Left hindlimb (tissue), 1 donor: Measurements from ENCODE around the gene SETD5.
"Not testable (repeated sequence)": the region's sequence is repeated elsewhere in the genome, so short reads cannot be mapped to it uniquely, and the experiment has no call there.

ENCODE experiments used
- DNase-seq: peaks from one replicate; pipeline ENCODE4 v3.0.0-alpha.2; 2018

SETD5 gene

GRCh38 chr3:9473496-9474065 is 76.2 kb downstream of the SETD5 start:
- DNase-seq, result no peak

GRCh38 chr3:9474482-9474881 is 77.1 kb downstream of the SETD5 start:
- DNase-seq, result no peak

DNA sequence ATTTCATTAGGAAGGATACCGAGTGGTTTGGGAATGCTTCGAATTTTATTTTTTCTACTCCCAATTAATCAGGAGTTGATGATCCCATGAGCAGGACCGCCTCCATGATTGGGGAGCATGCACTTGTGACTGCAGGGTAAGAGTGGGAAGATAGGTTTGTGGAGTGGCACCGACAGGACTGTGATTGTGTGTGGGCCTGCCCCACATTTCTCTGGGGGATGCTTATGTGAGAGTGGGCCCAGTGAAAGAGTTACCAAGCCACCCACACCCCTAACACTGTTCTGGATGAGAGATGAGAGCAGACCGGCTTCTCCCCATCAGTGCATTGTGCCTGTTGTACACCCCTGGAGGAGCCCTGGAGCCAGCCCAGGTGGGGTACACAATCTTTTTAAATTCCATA is 79.5 kb downstream of the SETD5 start:
- no peak for DNase-seq

GRCh38 chr3:9480265-9480664 is 82.8 kb downstream of the SETD5 start:
- no peak for DNase-seq

DNA sequence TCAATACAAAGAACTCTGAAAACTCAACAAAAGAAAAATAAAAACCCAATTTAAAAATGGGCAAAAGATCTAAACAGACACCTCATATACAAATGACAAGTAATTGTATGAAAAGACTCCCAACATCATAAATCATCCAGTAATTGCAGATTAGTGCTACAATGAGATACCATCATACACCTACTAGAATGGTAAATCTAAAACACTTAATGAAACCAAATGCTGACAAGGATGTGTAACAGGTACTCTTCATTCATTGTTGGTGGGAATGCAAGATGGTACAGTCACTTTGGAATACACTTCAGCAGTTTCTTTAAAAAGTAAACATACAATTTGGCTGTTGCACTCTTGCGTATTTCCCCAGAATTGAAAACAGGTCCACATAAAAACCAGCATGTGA is 87.8 kb downstream of the SETD5 start:
- no peak for DNase-seq

- DNase-seq, result no peak
Measured at GRCh38 chr3:9491506-9491905, 94.1 kb downstream of the SETD5 start.

GRCh38 chr3:9494036-9494435 is 96.6 kb downstream of the SETD5 start:
- DNase-seq, result not testable (repeated sequence)

DNA sequence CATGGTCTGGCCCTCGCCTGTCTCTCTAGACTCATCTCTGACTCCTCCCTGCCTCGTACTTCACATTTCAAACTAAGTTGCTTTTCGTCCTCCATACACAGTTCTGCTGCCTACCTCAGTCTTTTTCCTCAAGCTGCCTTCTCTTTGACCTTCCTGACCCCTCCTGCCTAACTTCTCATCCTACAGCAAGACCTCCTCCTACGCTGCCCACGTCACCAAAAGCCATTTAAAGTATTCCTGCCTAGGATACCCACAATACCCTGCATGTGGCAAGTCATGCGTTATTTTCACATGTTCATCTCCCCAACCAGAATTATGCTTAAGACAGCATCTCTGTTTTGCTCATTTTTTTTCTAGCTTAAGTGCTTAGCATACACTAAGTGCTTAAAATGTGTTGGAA is 99.5 kb downstream of the SETD5 start:
- DNase-seq, result no peak

DNA sequence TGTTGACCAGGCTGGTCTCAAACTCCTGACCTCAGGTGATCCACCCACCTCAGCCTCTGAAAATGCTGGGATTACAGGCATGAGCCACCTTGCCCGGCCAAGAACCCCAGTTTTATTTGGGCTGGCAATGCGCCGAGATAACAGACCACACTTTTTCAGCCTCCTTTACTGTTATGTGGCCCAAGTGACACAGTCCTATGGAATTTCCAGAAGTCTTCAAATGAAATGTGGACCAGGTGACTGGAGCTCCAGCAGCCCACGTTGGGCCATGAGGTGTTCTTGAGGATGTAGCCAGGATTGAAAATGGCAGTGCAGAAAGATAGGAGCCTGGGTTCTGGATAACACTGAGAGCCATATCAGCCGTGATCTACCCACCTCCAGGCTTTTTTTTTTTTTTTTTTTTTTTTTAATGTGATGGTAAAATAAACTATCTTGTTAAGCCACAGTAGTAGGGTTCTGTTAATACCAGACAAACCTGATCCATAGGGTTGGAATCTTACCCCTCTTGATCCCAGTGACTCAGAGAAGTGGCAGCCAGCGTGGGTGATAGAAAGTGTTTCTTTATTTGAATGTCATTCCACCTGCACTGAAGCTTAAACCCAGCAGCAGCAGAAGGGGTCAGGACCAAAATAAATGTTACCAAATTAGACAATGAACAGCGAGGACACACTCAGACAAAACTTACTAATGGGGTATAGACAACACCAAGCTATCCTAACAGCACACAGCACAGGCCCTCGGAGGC is 100.6 kb downstream of the SETD5 start:
- no peak for DNase-seq

DNA sequence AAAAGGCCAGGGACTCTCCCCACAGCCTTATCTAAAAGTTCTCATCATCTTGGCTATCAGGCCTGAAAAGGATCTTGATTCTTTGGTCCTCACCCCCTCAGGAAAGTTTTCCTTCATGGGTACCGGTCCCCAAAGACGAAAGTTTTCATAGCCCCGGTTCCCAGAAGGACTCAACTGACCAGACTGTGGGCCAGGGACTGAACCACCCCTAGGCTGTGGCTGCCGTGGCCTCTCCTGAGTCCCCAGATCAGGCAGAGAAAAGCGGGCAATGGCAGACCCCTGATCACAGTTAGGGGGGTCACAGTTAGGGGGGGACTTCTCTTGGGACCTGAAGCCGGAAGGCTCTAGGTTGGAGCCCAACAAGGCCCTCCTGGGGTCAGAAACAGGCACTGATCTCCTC is 101.4 kb downstream of the SETD5 start:
- no peak for DNase-seq

- no peak for DNase-seq
Measured at GRCh38 chr3:9499455-9500107, 102.2 kb downstream of the SETD5 start.

GRCh38 chr3:9500108-9501050 is 103.0 kb downstream of the SETD5 start:
- no peak for DNase-seq

DNA sequence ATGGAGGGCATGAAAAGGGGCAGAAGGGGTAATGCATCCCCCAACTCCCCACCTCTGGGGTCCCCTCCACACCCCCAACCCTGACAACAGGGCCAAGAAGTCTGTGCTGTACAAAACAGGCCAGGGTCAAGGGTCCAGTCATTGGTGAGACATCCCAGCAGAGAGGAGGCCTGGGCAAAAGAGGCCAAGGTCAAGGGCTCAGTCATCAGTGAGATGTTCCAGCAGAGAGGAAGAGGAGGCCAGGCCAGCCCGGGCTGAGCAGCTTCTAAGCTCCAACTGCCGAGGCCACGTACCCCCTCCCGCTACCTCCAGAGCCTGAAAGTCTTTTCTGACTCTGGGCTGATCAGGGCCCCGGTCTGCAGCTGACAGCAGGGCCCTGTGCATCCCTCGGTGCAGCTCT is 103.8 kb downstream of the SETD5 start:
- DNase-seq, result no peak

GRCh38 chr3:9503283-9503682 is 105.9 kb downstream of the SETD5 start:
- DNase-seq, result peak; percentile 56

DNA sequence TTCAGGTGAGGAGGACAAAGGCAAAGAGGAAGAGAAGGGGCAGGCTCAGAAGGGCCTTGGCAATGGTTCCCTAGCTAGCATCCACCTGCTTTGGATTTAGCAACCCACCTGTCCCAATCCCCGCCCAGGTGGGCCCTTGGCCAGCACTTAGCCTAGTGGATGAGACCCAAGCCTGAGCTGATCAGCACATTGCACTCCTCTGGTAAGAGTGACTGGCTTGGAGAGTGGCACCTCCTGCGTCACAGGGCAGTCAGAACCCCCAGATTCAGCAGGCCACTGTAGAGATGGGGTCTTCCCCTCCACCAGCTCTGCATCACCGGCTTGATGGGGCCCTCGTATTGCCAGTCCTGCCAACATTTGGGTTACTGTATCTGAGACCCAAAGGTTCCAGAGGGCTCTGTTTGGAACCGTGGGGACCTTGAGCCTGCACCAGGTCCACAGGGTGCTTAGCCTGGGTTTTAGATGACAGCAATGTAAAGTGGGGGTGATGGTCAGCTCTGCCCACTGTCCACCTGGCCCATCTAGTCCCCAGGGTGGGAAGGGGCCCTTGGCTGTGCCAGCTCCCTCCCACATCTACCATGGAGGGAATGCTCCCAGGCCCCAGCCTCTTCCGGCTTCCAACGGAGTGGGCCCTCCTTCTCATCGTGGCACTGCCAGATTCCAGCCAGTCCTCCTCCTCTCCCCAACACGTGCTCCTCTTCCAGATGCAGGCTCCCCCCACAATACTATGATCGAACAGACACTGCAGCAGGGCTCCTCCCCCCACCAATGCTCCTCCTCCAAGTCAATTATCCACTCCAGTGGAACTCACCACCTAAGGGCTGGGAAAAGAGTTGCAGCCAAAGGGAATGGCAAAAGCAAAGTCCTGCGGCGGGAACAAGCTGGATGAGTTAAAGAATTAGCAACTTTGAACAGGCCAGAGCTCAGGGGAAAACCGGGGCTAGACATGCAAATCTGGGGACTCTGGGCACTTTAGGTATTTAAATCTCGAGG is 110.5 kb downstream of the SETD5 start:
- no peak for DNase-seq

DNA sequence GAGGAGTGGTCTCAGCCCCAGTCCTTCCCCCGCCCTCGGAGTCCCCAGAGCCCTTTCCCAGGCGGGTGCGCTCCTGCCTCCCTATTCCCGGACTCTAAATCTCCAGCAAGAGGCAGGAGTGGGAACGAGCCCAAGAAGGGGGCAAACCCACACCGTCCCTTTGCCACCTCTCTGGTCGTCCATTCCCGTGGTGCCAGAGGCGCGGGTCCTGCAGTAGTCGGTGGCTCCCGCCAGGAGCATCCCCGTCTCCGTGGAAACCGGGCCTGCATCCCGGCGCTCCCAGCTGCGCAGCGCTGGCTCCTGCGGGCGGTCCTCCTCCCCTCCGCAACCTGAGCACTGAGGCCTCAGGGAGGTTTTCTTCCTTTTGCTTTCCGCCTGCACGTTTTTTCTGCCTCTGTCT is 111.4 kb downstream of the SETD5 start:
- no peak for DNase-seq

- DNase-seq, result no peak
Measured at GRCh38 chr3:9512456-9513045, 115.1 kb downstream of the SETD5 start.

GRCh38 chr3:9514306-9514705 is 116.9 kb downstream of the SETD5 start:
- no peak for DNase-seq

- DNase-seq, result no peak
Measured at GRCh38 chr3:9514956-9515355, 117.5 kb downstream of the SETD5 start.

DNA sequence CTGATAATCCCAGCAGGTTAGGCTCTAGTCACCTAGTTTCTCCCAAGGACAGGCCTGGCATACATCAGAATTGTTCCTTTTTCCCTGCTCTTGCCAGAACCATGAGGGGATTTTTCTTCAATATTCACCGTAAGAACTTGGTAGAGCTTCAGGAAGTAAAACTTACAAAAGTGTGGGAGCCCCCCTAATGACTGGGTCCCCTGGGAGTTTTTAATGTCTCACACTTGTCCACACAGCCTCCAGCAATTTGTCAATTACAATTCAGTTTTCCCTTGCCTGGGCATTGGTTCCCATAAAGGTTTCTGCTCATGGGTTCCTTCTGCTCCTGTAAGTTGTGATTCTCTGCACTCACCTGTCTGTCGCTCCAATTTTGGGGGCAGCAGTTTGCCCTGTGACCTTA is 127.7 kb downstream of the SETD5 start:
- DNase-seq, result no peak
